Smooth muscle cell (in vitro differentiated cells): ENCODE measurements around the gene C5orf15. TPM values are rescaled to one million over a fixed set of nuclear protein-coding genes. Genes with fewer than 3 reads are reported as not detected.

Source experiments
- DNase-seq: peaks from one replicate; lab custom pipeline; 2025; ENCODE audit not compliant: unreplicated experiment; lab: John Stamatoyannopoulos, UW
- H2AFZ ChIP-seq: fragments of 200-600 bp; sonication (generic); 2 replicates; pipeline ENCODE4 v1.6.0; 2016; ENCODE audit warnings: antibody characterized with exemption, low read depth, mild to moderate bottlenecking
- H3F3A ChIP-seq: fragments of 200-600 bp; sonication (generic); 2 replicates; pipeline ENCODE4 v1.6.0; 2017; ENCODE audit warnings: antibody characterized with exemption, low read depth
- H3K27ac ChIP-seq: fragments of 200-600 bp; sonication (generic); 2 replicates; pipeline ENCODE4 v1.5.1; 2016; ENCODE audit warnings: low read depth, mild to moderate bottlenecking
- H3K27me3 ChIP-seq: fragments of 200-600 bp; sonication (generic); 2 replicates; pipeline ENCODE4 v1.6.1; 2016; ENCODE audit warnings: low read depth, mild to moderate bottlenecking
- H3K36me3 ChIP-seq: fragments of 200-600 bp; sonication (generic); 2 replicates; pipeline ENCODE4 v1.5.1; 2016; ENCODE audit warnings: low read depth
- H3K4me1 ChIP-seq: fragments of 200-600 bp; sonication (generic); 2 replicates; pipeline ENCODE4 v1.5.1; 2016; ENCODE audit warnings: low read depth
- H3K4me2 ChIP-seq: fragments of 200-600 bp; sonication (generic); 2 replicates; pipeline ENCODE4 v1.6.0; 2016; ENCODE audit warnings: mild to moderate bottlenecking
- H3K4me3 ChIP-seq: fragments of 200-600 bp; sonication (generic); 2 replicates; pipeline ENCODE4 v1.5.1; 2016; ENCODE audit warnings: mild to moderate bottlenecking
- H3K79me2 ChIP-seq: fragments of 200-600 bp; sonication (generic); 2 replicates; pipeline ENCODE4 v1.6.0; 2016; ENCODE audit warnings: low read depth, mild to moderate bottlenecking
- H3K9ac ChIP-seq: fragments of 200-600 bp; sonication (generic); 2 replicates; pipeline ENCODE4 v1.6.0; 2016; ENCODE audit warnings: low read depth
- H3K9me3 ChIP-seq: fragments of 200-600 bp; sonication (generic); replicated peaks from 2 replicates; pipeline ENCODE4 v1.5.1; 2016; ENCODE audit warnings: low read depth
- H4K20me1 ChIP-seq: fragments of 200-600 bp; sonication (generic); 2 replicates; pipeline ENCODE4 v1.6.0; 2016; ENCODE audit warnings: low read depth
- WGBS: methylation state at CpG from one replicate; pipeline ENCODE4 v1.1.7; 2016; ENCODE audit warnings: low lambda C conversion rate; 5-methylcytosine and 5-hydroxymethylcytosine counted together
- polyA plus RNA-seq: library from polyadenylated mRNA; unstranded; fragments of >200 nt; fragmentation: Nextera tagmentation; extraction: Ambion mirVana; gene quantifications from 2 replicates; pipeline ENCODE4 v1.2.1, GENCODE V29; 2016
- total RNA-seq: library from RNA; depleted of rRNA; stranded (reverse); fragments of >200 nt; gene quantifications from 2 replicates; pipeline ENCODE4 v1.2.3, GENCODE V29; 2014
- TF ChIP-seq, protein P1 (sequence below): fragments of 200-600 bp; sonication (generic); IDR thresholded peaks from 2 replicates; pipeline ENCODE4 v1.5.1; 2017; ENCODE audit warnings: borderline replicate concordance, mild to moderate bottlenecking, antibody characterized with exemption; ENCODE audit not compliant: insufficient read depth, poor library complexity, severe bottlenecking

Gene C5orf15
- total and polyA plus RNA-seq, 2 experiments from 2014 or later, result 64.9 to 128 TPM

DNA sequence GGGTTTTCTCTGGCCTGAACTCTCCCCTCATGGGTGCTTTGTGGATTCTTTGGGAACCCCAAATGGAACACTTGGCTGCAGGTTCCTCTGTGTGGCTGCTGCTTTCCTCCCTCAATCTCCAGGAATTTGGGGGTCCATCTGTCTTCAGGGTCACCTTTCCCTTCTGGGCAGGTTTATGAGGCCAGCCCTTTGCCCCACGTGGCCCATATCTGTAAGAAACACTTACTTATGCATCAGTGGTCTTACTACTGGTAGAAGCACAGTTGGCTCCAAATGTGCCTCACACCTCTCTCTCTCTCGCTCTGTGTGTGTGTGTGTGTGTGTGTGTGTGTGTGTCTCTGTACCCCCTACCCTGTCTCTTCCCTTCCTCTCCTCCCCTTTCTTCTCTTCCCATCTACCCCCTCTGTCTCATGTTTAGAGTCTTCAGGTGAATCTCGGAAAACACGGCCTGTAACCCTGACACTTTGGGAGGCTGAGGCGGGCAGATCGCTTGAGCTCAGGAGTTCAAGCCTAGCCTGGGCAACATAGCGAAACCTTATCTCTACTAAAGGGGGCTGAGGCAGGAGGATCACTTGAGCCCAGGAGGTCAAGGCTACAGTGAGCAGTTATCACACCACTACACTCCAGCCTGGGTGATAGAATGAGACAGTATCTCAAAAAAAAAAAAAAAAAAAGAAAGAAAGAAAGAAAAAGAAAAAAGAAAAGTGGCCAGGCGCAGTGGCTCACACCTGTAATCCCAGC is 26.8 kb downstream of the C5orf15 start:
- no peaks in the 10 kb centered on the region for H4K20me1 ChIP-seq
- 94% methylated on average over 8 of the region's 8 CpGs for WGBS
- TF ChIP-seq, protein P1, sequence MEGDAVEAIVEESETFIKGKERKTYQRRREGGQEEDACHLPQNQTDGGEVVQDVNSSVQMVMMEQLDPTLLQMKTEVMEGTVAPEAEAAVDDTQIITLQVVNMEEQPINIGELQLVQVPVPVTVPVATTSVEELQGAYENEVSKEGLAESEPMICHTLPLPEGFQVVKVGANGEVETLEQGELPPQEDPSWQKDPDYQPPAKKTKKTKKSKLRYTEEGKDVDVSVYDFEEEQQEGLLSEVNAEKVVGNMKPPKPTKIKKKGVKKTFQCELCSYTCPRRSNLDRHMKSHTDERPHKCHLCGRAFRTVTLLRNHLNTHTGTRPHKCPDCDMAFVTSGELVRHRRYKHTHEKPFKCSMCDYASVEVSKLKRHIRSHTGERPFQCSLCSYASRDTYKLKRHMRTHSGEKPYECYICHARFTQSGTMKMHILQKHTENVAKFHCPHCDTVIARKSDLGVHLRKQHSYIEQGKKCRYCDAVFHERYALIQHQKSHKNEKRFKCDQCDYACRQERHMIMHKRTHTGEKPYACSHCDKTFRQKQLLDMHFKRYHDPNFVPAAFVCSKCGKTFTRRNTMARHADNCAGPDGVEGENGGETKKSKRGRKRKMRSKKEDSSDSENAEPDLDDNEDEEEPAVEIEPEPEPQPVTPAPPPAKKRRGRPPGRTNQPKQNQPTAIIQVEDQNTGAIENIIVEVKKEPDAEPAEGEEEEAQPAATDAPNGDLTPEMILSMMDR, result no peak

DNA sequence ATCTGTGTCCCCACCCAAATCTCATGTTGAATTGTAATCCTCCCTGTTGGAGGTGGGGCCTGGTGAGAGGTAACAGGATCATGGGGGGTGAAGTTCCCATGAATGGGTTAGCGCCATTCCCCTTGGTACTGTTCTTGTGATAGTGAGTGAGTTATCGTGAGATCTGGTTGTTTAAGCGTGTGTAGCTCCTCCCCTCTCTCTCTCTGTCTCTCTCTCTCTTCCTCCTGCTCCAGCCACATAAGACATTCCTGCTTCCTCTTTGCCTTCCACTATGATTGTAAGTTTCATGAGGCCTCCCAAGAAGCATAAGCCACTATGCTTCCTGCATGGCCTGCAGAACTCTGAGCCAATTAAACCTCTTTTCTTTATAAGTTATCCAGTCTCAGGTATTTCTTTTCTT is 28.8 kb downstream of the C5orf15 start:
- no peak overlapping the region for H3K27ac ChIP-seq
- WGBS, result 90% methylated on average over 3 of the region's 3 CpGs
- no peak overlapping the region for H3K4me2 ChIP-seq
- H3K36me3 ChIP-seq, result no peaks in the 10 kb centered on the region
- no peaks in the 10 kb centered on the region for H3F3A ChIP-seq
- H3K9ac ChIP-seq, result no peak overlapping the region
- no peaks in the 10 kb centered on the region for H3K9me3 ChIP-seq
- no peaks in the 10 kb centered on the region for H3K4me1 ChIP-seq
- no peak overlapping the region for H3K4me3 ChIP-seq
- H3K27me3 ChIP-seq, result no peaks in the 10 kb centered on the region
- no peaks in the 10 kb centered on the region for H4K20me1 ChIP-seq
- no peak for DNase-seq
- no peaks in the 10 kb centered on the region for H3K79me2 ChIP-seq
- TF ChIP-seq, protein P1, result no peak
- no peak overlapping the region for H2AFZ ChIP-seq

More for the DNA sequence above, 26.8 kb downstream of the C5orf15 start:
- Histone ChIP-seq H3K4me3 (no peak overlapping the region), H3K9me3 (no peaks in the 10 kb centered on the region), H2AFZ (no peak overlapping the region), H3K4me1 (no peaks in the 10 kb centered on the region), H3K79me2 (no peaks in the 10 kb centered on the region), H3K36me3 (no peaks in the 10 kb centered on the region), H3K9ac (no peak overlapping the region), H3K27me3 (no peaks in the 10 kb centered on the region), H3F3A (no peaks in the 10 kb centered on the region), H3K27ac (no peak overlapping the region), H3K4me2 (no peak overlapping the region)
- DNase-seq, result no peak

DNA sequence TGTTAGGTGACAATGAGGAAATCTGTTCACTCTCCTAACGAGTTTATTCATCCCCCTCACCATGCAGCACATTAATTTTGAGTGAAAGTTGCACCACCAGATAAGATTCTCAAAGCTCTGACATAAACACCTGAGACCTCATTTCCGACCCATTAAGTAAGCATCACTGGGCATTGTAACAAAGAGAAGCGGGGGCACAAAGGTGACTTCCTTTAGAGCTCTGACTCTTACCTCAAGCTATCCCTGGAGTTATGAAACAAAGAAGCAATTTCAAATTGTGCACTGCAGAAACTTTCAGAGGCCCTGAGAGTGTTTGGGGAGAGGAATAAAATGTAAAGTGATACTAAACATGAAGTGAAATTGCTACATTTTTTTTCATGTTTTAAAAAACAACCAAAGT is 29.5 kb downstream of the C5orf15 start:
- Histone ChIP-seq H2AFZ (no peak overlapping the region), H3K79me2 (no peaks in the 10 kb centered on the region), H3K4me1 (no peaks in the 10 kb centered on the region), H3F3A (no peaks in the 10 kb centered on the region), H3K27ac (no peak overlapping the region), H3K9ac (no peak overlapping the region), H3K9me3 (no peaks in the 10 kb centered on the region), H3K27me3 (no peaks in the 10 kb centered on the region), H3K36me3 (no peaks in the 10 kb centered on the region), H3K4me2 (no peak overlapping the region), H4K20me1 (no peaks in the 10 kb centered on the region), H3K4me3 (no peak overlapping the region)
- 89% methylated on average over 3 of the region's 3 CpGs for WGBS
- TF ChIP-seq, protein P1, result no peak
- no peak for DNase-seq
